Cortex of kidney (tissue), 1 donor: Measurements from ENCODE around the gene BTBD9.

Experiments
- DNase-seq: peaks from one replicate; lab custom pipeline; 2025; lab: John Stamatoyannopoulos, UW

The BTBD9 gene

GRCh38 chr6:38283734-38284362 lies 355.9 kb downstream of the BTBD9 start:
- no peak for DNase-seq

GRCh38 chr6:38282911-38283310 lies 356.8 kb downstream of the BTBD9 start:
- no peak for DNase-seq

GRCh38 chr6:38281126-38281525 lies 358.6 kb downstream of the BTBD9 start:
- DNase-seq: no peak

GRCh38 chr6:38279963-38280588 lies 359.7 kb downstream of the BTBD9 start:
- DNase-seq: no peak

- DNase-seq: no peak
Measured at GRCh38 chr6:38279423-38279822, 360.3 kb downstream of the BTBD9 start.

- no peak for DNase-seq
Measured at GRCh38 chr6:38273325-38273724, 366.4 kb downstream of the BTBD9 start.

- no peak for DNase-seq
Measured at GRCh38 chr6:38272222-38272621, 367.5 kb downstream of the BTBD9 start.

- no peak for DNase-seq
Measured at GRCh38 chr6:38271081-38271480, 368.6 kb downstream of the BTBD9 start.

GRCh38 chr6:38270367-38270766 lies 369.4 kb downstream of the BTBD9 start:
- DNase-seq: no peak

- no peak for DNase-seq
Measured at GRCh38 chr6:38269461-38270172, 370.1 kb downstream of the BTBD9 start.

- no peak for DNase-seq
Measured at GRCh38 chr6:38268342-38268741, 371.4 kb downstream of the BTBD9 start.

GRCh38 chr6:38266921-38267354 lies 372.8 kb downstream of the BTBD9 start:
- DNase-seq: no peak

GRCh38 chr6:38264605-38265004 lies 375.1 kb downstream of the BTBD9 start:
- no peak for DNase-seq

- DNase-seq: no peak
Measured at GRCh38 chr6:38262609-38263008, 377.1 kb downstream of the BTBD9 start.

GRCh38 chr6:38262026-38262425 lies 377.7 kb downstream of the BTBD9 start:
- no peak for DNase-seq

- no peak for DNase-seq
Measured at GRCh38 chr6:38261626-38262025, 378.1 kb downstream of the BTBD9 start.

- DNase-seq: no peak
Measured at GRCh38 chr6:38259736-38260135, 380.0 kb downstream of the BTBD9 start.

- DNase-seq: no peak
Measured at GRCh38 chr6:38248500-38249234, 391.1 kb downstream of the BTBD9 start.

GRCh38 chr6:38245295-38245694 lies 394.4 kb downstream of the BTBD9 start:
- no peak for DNase-seq

GRCh38 chr6:38244869-38245268 lies 394.9 kb downstream of the BTBD9 start:
- no peak for DNase-seq

- no peak for DNase-seq
Measured at GRCh38 chr6:38241200-38241871, 398.4 kb downstream of the BTBD9 start.
